HG02943 (cell line): Measurements from ENCODE around the gene FIGNL1.
"Not testable (repeated sequence)": the region's sequence is repeated elsewhere in the genome, so short reads cannot be mapped to it uniquely, and the experiment has no call there.

ENCODE experiments used
- ATAC-seq: cut with Tn5 transposase; IDR thresholded peaks from one replicate; pipeline ENCODE4 v1.9.1; 2021; ENCODE audit warnings: mild to moderate bottlenecking, low read depth, moderate library complexity; ENCODE audit not compliant: unreplicated experiment

Gene FIGNL1

GRCh38 chr7:50471970-50472369, 21.8 kb upstream of the FIGNL1 start:
- no peak for ATAC-seq

DNA sequence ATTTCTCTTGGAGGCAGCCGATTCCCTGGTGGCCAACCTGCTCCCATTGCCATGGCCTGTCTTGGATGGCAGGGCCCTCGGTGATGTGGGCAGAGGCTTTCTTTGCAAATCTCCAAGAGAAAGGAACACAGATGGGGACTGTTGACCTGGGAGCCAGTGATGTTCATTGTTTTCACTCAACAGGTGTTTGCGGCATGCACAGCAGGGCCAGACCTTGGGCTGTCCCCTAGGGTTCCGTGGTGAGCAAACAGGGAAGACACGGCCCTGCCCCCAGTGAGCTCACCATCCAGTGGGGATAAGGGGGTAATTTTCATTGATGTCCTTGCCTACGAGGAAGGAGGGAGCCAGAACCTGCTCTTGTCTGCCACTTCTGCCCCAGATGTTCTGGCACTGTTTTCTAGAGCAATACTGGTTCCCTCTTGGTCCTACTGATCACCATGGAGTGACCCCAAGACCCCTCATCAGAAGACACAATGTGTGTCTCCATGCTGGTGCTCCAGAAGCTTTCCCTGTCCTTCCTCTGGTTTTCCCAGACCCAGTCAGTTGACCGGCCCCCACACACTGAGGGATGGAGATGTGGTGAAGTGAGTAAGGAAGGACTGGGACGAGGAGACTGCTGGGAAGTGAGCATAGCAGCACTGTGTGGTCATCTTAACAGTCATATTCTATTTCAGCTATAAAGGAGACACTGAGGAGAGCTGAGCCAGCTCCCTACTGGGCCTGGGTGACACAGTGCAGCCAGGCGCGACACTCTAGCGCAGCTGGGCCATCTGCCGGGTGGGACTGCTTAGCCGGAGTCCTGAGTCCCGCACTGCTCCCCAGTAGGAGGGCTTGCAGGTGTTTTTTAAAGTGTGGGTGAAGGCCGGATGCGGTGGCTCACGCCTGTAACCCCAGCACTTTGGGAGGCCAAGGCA, 20.4 kb upstream of the FIGNL1 start:
- ATAC-seq = no peak

DNA sequence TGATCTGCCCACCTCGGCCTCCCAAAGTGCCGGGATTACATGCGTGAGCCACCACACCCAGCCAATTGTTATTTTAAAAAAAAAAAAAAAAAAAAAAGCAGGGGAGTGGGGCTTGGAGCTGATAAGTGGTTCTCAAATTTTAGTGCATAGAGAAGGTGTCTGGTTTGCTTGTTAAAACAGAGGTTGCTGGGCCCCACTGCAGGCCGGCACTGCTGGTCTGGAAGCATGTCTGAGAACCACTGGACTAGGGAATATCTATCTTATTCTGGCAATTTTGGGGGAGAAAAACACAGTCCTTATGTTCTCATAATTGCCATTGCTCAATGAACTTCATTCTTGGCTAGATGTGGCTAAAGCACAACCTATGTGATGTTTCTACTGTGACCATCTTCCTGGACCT, 19.0 kb upstream of the FIGNL1 start:
- ATAC-seq = no peak

- peak; percentile 75 for ATAC-seq
These were observed 17.9 kb upstream of the FIGNL1 start for GRCh38 chr7:50467817-50468610.

GRCh38 chr7:50466815-50467585, 16.9 kb upstream of the FIGNL1 start:
- ATAC-seq = no peak

DNA sequence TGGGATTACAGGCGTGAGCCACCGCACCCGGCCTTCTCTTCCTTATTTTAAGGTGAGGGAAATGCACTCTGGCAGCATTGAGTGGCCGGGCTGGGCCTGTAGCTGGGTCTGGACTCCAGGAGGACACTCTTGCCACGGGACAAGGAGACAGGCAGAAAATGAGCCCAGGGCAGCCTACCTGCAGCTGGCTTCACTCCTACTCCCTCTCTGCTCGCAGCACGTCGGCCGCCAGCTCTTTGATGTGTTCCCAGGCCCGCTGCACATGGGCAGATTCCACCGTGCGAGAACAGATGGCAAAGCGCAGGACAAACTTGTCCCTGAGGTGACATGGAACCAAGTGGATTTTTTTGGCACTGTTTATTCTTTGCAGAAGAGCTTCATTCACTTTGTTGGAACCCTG, 12.9 kb upstream of the FIGNL1 start:
- no peak for ATAC-seq

GRCh38 chr7:50462361-50462760, 12.2 kb upstream of the FIGNL1 start:
- no peak for ATAC-seq

DNA sequence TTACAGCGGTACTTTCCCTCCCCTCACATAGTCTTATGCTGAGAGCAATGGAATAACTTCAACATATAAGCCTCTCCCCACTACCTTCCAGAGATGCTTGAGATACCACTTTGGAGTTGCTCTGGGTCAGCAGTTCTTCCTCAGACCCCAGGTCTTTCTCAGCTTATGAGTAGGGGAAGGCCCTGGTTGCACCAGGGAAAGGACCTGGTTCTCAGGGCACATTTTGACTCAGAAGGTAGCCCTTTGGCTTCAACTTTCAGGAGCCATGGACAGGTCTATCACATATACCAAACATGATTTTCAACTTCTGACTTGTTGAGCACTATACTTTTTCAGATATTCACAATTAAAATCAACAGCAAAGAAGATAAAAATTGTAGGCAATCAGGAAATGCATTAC, 11.5 kb upstream of the FIGNL1 start:
- ATAC-seq = no peak

DNA sequence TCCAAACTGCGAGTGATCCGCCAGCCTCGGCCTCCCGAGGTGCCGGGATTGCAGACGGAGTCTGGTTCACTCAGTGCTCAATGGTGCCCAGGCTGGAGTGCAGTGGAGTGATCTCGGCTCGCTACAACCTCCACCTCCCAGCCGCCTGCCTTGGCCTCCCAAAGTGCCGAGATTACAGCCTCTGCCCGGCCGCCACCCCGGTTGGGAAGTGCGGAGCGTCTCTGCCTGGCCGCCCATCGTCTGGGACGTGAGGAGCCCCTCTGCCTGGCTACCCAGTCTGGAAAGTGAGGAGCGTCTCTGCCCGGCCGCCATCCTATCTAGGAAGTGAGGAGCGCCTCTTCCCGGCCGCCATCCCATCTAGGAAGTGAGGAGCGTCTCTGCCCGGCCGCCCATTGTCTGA, 9.0 kb upstream of the FIGNL1 start:
- ATAC-seq = not testable (repeated sequence)

- ATAC-seq = not testable (repeated sequence)
These were observed 8.5 kb upstream of the FIGNL1 start for GRCh38 chr7:50458651-50459050.

GRCh38 chr7:50456371-50457123, 6.4 kb upstream of the FIGNL1 start:
- no peak for ATAC-seq

DNA sequence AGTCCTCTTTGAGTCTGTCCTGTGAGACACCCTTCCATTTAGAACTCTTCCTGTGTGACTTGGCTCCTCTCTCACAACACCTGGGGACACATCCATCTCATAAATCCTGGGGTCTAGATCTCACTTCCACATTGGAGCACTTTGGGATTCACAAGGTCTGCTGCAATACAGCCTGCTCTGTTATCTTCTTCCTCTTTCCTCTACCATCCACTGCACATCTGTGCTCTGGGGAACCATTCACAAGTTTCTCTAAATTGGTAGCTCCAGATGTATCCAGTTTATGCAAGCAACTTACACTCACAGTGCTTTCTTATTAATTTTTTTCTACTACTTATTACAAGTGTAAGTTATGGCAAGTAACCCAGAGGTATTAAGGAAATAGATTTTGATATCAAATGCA, 5.5 kb upstream of the FIGNL1 start:
- ATAC-seq = no peak

DNA sequence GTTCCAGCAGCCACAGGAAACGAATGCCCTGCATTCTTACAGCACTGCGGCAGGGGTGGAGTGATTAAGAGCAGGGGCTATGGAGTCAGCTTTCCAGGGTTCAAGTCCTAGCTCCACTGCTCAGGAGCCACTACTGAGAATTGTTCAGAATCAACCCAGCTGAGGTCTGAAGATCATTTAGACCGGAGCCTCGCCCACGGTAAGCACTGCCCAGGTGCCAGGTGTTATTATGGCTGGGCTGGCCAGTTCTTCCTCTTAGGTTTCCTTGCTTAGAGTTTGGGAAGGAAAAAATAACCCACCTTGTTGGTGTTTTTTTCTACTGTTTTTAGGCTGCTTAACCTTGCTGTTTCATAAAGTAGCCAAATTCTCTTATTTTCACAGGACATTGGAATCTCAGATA, 4.8 kb upstream of the FIGNL1 start:
- no peak for ATAC-seq

DNA sequence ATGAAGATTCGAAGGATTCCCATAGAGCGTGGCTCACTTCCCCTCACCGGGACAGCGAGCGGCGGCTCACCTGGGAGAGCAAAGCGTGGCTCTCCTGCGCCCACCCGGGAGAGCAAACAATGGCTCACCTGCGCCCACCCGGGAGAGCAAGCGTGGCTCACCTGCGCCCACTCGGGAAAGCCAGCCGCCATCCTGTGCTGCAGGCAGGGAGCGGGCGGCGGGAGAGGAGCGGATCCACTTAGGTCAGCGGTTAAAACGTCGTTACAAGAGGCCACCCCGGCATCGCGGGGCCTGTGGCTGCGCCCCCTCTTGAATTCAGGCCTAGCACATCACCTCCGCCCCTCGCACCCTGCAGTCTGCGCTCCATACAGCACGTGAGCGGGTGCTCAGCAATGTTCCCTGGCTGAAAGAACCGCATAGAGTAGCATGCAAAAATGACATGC, 461 bp upstream of the FIGNL1 start:
- peak; percentile 16 for ATAC-seq

DNA sequence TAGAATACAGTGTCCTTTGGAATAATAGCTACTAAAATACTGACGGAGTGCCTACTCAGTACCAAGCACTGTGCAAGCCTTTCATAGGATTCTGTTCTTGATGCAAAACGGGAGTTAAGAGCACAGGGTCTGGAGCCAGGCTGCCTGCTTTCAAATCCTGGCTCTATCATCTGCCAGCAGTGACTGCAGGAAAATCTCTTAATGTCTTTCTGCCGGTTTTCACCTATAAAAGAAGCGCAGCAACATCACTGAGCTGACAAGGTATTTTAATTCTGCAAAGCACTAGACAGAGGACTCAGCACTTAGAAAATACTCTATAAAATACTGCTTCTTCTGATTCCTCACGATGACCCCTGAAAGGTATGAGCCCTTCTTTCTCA, 659 bp downstream of the FIGNL1 start:
- ATAC-seq = no peak

DNA sequence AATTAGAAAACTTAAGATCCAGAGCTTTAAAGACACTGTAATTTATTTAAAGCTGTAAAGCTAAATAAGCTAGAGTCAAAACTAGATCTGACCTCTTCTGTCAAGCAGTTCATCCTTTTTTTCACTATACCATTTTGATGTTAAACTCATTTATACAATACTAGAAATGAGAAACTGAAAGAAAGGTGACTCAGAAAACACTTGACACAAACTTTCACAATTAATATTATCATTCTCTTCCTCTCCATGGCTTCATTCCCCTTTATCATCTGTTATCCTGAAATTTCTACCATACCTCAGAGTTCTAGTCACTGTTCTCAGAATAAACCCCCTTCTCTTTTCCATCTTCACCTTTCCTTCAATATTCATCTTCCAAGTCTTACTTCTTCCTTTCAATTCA, 1.3 kb downstream of the FIGNL1 start:
- no peak for ATAC-seq

- no peak for ATAC-seq
These were observed 3.6 kb downstream of the FIGNL1 start for GRCh38 chr7:50446542-50446960.

DNA sequence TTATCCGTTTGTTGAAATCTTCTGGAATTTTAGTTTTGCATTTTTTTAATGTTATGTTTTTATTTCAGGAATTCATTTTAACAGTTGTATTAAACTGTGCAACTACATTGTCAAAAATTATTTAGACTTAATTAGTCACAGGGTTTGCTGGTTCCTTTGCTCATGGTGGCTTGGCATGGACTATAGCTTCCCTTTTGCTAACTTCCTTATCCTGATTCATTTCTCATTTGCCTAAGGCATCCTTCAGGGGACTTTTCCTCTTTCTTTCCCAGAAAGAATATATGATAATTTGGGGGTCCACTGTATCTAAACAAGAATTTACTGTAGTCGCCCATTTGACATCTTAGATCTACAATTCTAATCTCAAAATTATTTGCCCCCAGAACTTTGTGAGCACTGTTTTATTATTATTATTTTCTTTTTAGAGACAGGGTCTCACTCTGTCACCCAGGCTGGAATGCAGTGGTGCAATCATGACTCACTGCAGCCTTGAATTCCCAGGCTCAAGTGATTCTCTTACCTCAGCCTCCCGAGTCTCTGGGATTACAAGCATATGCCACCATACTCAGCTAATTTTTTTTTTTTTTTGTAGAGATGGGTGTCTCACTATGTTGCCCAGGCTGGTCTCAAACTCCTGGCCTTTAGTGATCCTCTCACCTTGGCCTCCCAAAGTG, 13.9 kb downstream of the FIGNL1 start:
- ATAC-seq = no peak

GRCh38 chr7:50431722-50432305, 18.3 kb downstream of the FIGNL1 start:
- ATAC-seq = no peak
